HG02973 (cell line): ENCODE measurements around the gene MAS1L.

ENCODE experiments used
- ATAC-seq: cut with Tn5 transposase; IDR thresholded peaks from one replicate; pipeline ENCODE4 v1.9.1; 2021; ENCODE audit warnings: moderate library complexity; ENCODE audit not compliant: unreplicated experiment

MAS1L gene, protein sequence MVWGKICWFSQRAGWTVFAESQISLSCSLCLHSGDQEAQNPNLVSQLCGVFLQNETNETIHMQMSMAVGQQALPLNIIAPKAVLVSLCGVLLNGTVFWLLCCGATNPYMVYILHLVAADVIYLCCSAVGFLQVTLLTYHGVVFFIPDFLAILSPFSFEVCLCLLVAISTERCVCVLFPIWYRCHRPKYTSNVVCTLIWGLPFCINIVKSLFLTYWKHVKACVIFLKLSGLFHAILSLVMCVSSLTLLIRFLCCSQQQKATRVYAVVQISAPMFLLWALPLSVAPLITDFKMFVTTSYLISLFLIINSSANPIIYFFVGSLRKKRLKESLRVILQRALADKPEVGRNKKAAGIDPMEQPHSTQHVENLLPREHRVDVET

DNA sequence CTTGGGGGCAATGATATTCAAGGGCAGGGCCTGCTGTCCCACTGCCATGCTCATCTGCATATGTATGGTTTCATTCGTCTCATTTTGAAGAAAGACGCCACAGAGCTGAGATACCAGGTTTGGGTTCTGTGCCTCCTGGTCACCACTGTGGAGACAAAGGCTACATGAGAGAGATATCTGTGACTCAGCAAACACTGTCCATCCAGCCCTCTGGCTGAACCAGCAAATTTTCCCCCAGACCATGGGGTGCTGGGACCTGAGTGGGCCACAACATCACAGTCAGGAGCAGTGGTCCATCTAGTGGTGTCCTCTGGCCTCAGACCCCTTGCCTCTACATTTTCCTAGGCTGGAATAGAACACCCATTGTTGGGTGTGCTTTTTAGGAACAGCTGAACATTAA, at the start of gene MAS1L:
MAS1L (minus strand) TSS at position 297 of the 400 bp plus-strand sequence; CDS start at position 243, 54 bp downstream.
- no peak for ATAC-seq

DNA sequence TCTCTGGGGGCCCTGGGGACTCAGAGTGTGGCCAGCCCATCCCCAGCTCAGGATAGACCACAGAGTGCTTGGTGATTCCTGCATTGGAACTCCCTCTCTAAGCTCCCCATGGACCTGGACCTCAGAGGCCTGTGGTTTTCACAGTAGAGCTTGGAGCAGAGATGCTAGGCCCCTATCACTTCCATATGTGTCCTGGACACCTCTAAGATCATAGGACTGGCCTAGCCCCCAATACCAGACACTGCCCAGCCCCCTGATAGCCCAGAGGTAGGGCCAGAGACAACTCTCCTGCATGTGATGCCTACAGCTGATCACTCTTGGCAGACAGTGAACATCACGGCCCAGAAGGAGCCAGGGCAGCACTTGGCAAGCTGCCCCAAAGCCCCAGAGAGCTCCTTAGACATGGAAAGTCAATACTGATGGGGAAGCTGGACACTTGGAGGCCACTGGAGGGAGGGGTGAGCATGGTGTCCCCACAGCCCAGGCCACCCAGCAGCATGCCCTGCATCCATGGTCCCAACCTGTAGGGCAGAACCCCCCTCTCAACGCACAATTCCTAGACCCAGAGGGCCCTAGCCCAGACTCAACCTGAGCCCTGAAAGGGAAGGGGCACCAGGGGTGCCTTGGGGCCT, 44.7 kb upstream of the MAS1L start:
- no peak for ATAC-seq

DNA sequence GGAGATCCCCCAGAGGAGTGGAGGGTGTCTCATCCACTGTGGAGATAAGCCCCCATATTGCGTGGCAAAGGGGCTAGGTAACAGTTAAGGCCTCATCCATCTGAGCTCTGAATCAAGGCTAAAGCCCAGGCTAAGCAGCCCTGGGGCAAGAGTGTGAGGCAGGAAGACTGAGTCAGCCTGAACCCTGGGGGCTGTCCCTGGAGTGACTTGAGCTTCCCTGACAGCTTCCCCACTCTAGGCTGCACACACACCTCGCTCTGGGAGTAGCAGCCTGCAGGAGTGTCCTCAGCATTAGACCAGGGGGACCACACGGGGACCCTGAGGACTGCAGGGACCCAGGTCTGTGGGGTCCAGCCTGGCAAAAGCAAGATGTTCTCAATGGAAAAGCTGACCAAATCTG, 43.9 kb upstream of the MAS1L start:
- ATAC-seq, result no peak

DNA sequence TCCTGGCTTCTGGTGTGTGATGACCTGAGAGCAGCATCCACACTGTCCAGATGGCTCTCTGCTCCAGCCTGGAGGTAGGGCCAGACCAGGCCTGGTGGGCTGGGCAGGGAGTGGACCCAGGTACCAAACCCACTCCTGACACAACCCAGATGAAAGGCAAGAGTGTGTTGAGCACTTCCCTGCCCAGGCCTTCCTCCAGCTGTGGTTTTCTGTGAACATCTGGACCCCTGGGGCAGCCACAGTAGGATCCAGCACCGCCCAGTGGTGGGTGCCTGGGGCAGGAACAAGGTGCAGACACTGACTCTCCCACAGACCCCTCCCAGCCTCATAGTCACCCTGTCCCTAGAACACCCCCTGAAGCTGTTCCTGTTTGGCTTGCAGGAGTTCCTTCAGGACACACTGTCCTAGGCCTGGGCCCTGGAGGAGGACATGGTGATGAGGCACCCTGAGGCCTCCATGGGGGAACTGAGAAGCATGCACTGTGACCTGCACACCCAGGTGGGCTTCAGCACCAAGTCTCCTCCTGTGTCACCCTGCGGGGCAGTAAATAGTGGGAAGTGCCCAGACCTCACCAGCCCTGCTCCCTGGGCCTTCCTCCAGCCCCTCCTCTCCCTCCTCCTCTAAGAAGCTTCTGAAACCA, 43.0 kb upstream of the MAS1L start:
- ATAC-seq, result no peak

DNA sequence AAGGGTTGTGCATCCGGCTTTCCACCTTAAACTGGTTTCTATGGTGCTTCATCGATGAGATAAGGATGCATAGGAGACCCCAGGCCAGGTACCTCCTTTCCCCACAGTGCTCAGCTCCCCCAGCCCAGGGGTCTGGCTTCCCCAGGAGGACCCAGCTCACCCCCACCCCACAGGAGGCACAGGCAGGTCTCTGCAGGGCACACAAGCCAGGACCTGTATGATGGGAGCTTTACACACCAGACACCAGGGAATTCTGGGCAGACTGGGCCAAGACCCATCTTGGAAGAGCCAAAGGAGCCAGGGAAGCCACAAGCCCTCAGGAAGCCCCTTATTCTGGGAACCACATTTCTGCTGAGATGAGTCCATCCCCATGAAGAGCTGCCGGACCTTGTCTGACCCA, 42.2 kb upstream of the MAS1L start:
- no peak for ATAC-seq

DNA sequence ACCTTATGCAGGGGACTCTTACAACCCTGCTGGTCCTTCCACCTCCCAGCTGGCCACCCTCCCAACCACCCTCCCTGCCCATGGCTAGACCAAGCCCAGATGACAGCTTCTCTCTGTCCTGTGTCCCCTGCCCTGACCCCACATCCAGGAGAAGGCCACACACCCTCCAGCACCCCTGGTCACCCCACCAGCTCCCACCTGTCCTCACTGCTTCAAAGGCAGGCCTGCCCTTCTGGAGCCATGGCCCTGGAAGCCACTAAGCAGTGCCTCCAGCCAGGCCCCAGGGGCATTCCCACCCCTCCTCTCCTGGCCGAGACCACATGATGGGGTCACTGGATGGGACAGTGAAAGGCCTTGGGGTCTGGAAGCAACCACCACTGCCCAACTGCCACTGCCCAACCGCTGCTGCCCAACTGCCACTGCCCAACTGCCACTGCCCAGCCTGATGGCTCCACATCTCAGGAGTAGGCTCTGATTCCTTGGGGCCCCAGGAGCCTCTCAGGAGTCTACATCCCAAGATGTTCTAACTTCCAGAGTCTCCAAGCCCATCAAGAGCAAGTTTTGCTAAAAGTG, 41.3 kb upstream of the MAS1L start:
- ATAC-seq, result no peak

DNA sequence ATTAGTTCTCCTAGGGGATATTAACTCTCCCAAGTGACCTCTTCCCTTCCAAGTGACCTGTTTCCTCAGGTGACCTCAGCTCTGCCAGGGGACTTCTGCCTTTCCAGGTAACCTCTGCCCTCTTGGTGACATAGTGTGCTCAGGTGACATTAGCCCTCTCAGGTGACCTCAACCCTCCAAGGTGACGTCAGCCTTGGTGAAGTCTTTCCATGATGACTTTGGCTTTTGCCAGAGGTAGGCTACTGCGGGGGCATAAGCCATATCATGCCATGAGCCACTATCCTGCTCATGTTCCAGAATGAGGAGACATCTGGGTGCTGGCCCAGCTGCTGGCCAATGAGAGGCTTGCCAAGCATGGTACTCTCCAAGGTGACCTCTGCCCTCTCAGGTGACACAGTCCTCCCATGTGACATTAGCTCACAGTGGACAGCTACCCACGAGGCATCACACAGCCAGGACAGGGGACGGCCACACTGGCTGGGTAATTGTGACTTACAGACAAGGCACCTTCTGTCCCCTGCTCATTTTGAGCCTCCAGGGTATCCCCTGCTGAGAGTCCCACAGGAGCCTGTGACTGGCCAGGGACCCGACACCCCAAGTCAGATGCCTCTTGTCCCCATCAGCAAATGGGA, 40.7 kb upstream of the MAS1L start:
- ATAC-seq, result no peak

DNA sequence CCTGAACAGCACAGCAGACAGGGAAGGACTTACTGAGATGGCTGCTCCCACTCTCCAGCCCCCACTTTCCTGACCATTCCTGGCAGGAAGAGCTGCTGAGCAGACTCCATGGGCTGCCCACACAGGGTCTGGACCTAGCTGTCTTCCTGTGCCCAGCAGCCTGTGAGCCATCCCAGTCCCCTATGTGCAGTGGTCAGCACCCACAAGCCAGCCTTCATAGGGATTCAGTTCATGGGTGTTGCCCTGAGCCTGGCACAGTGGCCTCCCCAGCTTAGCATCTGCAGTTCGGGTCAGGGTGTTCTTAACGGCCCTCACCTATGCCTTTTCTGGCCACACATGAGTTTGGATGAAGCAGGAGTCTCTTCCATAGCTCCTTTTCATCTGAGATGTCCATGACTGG, 39.8 kb upstream of the MAS1L start:
- no peak for ATAC-seq

DNA sequence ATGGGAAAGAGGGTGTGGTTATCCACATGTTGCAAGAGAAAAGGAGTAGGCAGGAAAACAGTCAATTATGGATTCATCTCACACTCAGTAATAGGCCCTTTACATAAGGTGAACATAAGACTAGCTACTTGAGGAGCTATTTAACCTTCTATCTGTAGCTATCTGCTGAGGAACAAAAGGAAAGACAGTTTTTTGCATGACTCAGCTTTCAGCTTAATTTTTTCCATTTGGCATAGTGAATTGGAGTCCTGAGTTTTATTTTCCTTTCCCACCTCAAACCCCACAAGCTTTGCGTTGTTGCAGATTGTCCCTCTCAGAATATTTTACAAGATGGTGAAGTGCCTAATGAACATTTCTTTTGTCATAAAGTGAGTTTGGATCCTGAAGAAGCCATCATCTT, 39.4 kb upstream of the MAS1L start:
- no peak for ATAC-seq

DNA sequence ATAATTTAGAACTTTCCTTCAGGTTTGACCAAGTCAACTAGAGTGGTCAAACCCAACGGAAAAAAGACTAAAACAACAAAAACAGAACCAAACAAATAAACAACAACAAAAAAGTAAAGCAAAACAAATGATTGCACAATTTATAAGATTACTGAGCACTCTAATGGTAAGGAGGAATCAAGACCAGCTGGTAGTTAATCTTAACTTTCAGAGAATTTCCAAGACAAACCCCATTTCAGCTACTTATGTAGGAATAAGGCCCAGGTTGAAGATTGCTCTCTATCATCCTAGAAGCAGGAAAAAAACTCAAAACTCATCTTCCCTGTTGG, 37.5 kb upstream of the MAS1L start:
- no peak for ATAC-seq

DNA sequence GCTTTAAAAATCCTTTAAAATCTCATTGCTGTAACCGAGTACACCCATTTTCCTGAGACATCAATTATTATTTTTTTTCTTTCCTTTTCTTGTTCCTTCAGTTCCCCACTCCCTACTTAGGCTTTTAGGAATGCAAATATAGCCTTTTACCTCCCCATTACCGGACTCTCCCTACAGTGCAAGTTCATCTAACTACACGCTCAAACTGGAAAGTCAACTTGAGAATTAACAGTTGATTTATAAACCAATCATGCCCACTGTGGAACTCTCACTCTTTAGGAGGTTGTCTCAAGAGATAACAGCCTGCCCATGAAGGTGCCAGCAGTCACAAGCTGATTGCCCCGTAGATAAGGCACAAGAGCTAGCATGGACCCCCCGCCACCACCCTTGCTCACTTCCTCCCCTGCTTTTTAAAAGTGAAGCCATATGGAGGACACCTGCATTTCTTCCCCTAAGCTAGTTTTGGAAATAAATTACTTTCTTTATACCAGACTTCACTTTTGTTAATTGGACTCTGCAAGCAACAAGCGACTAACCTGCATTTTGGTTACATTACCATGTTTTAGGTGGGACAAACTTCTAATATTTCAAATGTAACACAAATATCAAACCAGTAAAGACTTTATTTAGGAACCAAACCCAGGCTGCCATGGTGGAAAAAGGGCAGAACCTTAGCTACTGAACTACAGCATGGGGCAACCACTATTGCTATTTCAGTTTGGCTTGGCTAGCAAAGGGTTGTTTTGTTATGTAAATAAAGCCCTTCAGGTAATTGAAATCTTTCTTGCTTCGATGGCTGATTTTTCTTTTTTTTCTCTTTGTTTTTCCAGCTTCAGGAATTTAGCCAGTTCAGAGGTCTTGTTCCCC, 36.9 kb upstream of the MAS1L start:
- ATAC-seq, result no peak

DNA sequence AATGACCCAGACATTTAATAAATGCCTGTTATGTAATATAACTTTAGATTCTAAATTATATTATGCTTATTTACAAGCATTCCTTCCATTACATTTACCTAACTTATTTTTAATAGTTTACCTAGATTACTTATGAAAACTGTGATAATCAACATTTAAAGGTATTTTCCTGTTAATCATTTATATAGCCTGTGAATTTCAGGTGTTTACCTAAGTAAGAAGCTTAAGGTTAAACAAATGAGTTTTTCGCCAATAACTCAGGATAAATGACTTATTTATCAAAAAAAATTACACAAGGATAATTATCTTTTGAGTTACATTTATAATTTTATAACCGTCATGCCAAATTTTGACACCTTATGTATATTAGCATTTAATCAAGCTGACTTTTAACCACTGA, 36.3 kb upstream of the MAS1L start:
- ATAC-seq, result no peak

DNA sequence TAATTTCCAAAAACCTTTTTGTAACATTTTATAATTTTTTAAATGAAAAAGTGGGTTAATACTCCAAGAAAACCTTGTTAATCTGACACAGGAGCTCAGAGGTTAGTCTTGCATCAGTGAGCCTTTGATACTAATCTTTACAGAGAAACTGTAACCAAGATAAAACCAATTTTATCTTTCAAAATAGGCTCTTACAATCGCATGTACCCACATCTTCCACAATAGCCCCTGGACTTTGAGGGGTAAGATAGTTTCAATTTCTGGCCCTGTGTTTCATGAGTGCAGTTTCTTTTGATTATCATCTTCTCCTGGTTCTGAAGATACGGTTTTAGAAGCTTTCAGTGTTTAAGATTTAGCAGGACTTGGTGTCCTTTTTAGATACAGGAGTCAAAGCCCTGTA, 34.5 kb upstream of the MAS1L start:
- no peak for ATAC-seq

DNA sequence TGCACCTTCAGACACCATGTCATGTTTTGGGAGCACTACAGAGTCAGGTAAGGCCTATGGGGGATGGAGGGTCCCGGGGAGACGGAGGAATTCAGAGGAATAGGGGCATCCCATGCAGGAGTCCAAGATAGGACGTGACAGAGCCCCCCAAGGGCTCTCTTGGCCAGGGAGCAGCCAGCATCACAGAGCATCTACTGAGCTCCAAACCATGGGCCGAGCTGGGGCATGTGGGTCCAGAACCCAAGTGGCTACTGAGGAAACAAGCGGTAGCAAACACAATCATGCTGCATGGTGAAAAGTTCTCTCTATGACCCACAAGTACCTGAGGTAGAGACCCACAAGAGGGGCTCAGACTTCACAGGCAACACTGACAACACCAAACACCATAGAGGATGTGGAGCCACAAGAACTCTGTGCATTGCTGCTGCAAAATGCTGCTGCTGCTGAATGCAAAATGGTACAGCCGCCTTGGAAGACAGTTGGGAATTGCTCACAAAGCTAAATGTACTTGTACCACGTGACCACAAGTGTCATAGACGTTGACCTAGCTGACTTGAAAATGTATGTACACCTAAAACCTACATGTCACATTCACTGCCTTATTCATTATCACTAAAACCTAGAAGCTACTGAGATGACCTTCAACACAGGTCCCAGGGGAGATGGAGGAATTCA, 33.4 kb upstream of the MAS1L start:
- no peak for ATAC-seq

DNA sequence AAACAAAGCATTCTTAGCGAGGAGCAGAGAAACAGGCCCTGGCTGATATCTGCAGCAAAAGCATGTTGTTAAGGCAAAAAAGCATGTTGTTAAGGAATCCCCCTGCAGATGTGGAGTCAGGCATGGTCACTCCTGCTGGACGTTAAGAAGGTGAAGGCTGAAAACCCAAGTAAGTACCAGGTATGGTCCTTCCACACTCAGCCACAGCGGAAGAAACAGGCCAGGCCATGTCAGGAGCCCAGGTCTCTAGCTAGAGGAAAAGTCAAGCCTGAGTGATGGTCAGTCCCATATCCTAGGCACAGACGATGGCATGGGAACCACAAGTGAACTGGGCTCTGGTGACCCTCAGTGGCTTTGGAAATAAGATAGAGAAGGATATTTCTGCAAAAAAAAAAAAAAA, 32.5 kb upstream of the MAS1L start:
- ATAC-seq, result no peak

DNA sequence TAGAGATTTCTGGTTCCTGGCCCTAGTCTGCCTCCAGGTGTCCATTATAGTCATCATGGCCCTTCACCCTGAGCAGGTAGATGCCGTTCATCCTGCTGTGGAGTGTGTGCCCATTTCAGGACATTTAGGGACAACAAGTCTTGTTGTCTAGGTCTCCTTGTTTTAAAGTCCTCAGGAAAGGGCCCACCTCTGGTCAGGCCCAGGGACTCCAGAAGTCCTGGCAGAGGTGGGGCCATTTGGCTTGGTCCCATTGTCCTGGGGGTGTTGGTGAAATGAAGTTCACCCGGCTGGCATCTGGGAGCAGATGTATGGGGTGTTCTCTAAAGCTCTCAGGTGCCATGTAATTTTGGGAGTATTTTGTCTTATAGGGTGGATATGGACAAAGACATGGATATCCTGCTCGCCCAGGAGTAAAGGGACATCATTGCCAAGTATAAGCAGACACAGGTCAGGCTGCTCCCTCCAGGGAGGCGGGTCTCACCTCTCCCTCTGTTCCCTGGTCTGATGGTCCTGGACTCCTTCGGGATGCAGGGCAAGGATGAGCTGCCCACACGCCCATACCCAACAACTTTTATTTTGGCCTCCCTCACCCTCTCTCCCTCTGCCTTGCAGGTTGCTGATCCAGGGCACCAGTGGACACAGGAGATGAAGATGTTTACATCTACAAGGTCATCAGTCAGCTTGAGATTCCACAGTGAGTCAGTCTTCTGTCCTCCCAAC, 31.7 kb upstream of the MAS1L start:
- no peak for ATAC-seq

DNA sequence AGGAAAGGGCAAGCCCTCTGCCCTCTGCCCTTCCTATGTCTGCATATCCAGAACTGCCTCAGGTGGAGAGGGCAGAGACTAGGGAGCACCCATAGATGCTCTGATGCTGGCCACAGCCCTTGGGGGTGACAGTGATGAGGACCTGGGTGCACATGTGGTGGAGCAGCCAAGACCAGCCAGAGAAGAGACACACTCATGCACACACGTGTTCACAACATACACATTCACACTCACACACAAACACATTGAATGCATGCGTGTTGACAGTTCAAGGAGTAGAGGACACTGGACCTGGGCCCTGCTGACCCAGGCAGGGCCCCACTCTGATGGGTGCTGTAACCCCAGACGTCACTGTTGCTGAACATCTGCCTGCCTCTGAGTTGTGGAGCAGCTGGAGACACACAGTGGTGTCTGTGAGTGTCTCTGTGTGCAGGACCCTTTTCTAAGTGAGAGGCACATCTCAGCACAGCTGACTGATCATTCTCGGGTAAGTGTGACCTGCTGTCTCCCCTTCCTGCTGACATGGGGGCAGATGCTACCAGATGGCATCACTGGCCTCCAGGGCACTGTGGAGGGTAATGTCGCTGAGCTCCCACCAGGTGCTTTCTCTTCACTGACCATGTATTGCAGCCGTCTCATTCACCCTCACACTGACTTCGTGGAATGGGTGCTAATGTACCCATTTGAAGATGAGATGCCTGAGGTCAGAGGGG, 30.1 kb upstream of the MAS1L start:
- no peak for ATAC-seq

DNA sequence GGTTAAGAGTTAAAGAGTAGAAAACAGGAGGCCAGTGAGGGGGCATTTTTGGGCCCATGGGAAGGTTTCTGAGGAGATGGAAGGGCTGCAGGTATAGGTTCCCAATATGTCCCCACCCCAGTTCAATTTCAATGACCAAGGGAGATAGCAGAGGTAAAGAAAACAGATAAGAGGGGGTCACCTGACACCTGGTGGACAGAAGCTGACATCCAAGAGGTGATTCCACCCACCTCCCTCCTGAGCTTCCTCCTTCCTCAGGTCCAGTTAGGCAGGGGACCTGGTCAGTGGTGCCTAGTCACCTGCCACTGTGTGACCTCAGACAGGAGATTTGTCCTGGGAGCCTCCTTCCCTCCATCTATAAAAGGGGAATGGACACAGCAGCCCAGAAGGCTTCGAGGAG, 29.5 kb upstream of the MAS1L start:
- no peak for ATAC-seq

DNA sequence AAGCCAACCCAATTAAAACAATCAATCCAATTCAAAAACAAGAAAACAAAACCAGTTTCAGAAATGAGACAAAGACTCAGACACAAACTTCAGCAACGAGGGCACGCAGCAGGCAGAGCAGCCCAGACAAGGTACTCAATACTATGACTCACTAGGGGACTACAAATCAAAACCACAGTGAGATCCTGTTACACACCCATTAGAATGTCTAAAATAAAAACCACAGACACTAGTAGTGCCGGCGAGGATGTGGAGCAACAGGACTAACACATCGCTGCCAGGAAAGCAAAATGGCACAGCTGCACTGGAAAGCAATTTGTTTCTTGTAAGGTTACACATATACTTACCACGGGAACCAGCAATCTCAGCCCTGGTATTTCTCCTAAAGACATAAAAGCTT, 28.4 kb upstream of the MAS1L start:
- no peak for ATAC-seq
